HepG2 (cell line): ENCODE measurements around the gene KCTD15. TPM values are rescaled to one million over a fixed set of nuclear protein-coding genes. Genes with fewer than 3 reads are reported as not detected.
A peak's percentile ranks its signal among the peaks of the same experiment; 100 is the strongest.

Source experiments
- AKAP8 ChIP-seq: sonication (generic); formaldehyde crosslinking; IDR thresholded peaks from 2 replicates; pipeline ENCODE4 v1.5.1; 2020; ENCODE audit warnings: mild to moderate bottlenecking, missing genetic modification reagents
- ATF4 ChIP-seq, 2 experiments: fragments of 450-650 bp in 1 of 2; sonication (generic) in 1 of 2; formaldehyde crosslinking; IDR thresholded peaks; 2 replicates each; pipeline versions ENCODE4 v1.5.0 to v1.8.0; 2020 to 2022; ENCODE audit warnings: mild to moderate bottlenecking in 1 of 2, missing genetic modification reagents in 1 of 2
- CTCF ChIP-seq: sonication (generic); formaldehyde crosslinking; IDR thresholded peaks from 2 replicates; pipeline ENCODE4 v1.5.0; 2020; ENCODE audit warnings: mild to moderate bottlenecking, missing genetic modification reagents, moderate library complexity
- GLMP ChIP-seq: sonication (generic); formaldehyde crosslinking; IDR thresholded peaks from 2 replicates; pipeline ENCODE4 v1.9.0; 2021; ENCODE audit warnings: missing genetic modification reagents, mild to moderate bottlenecking, borderline replicate concordance
- JDP2 ChIP-seq: sonication (generic); formaldehyde crosslinking; IDR thresholded peaks from 2 replicates; pipeline ENCODE4 v1.8.1; 2022; ENCODE audit warnings: missing genetic modification reagents, borderline replicate concordance
- MED8 ChIP-seq: sonication (generic); formaldehyde crosslinking; IDR thresholded peaks from 2 replicates; pipeline ENCODE4 v1.8.1; 2023; ENCODE audit warnings: mild to moderate bottlenecking, missing genetic modification reagents; ENCODE audit not compliant: insufficient replicate concordance
- NPAS2 ChIP-seq: sonication (generic); formaldehyde crosslinking; IDR thresholded peaks from 2 replicates; pipeline ENCODE4 v1.8.0; 2022; ENCODE audit warnings: mild to moderate bottlenecking, missing genetic modification reagents, borderline replicate concordance
- POLR2A ChIP-seq, 2 experiments: IDR thresholded peaks; 2 replicates each; pipeline ENCODE4 v1.6.1; 2011; ENCODE audit warnings: low read depth in 2 of 2, low read length in 2 of 2, mild to moderate bottlenecking in 1 of 2, moderate library complexity in 1 of 2; ENCODE audit not compliant: insufficient read depth in 1 of 2
- RBFOX2 ChIP-seq: fragments of 200-400 bp; formaldehyde crosslinking; IDR thresholded peaks from 2 replicates; pipeline ENCODE4 v1.6.1; 2017; ENCODE audit warnings: low read depth, mild to moderate bottlenecking, low read length
- SETDB1 ChIP-seq: sonication (generic); formaldehyde crosslinking; IDR thresholded peaks from 2 replicates; pipeline ENCODE4 v1.5.1; 2020; ENCODE audit warnings: missing genetic modification reagents, mild to moderate bottlenecking, borderline replicate concordance
- SIN3B ChIP-seq: fragments of 150-350 bp; IDR thresholded peaks from 2 replicates; pipeline ENCODE4 v1.6.1; 2014; ENCODE audit warnings: low read length
- TSC22D2 ChIP-seq: sonication (generic); formaldehyde crosslinking; IDR thresholded peaks from 2 replicates; pipeline ENCODE4 v1.5.1; 2020; ENCODE audit warnings: missing genetic modification reagents, mild to moderate bottlenecking, borderline replicate concordance
- ZBTB38 ChIP-seq: sonication (generic); formaldehyde crosslinking; IDR thresholded peaks from 2 replicates; pipeline ENCODE4 v1.5.1; 2020; ENCODE audit warnings: mild to moderate bottlenecking, missing genetic modification reagents
- ZKSCAN5 ChIP-seq: sonication (generic); formaldehyde crosslinking; IDR thresholded peaks from 2 replicates; pipeline ENCODE4 v1.5.1; 2020; ENCODE audit warnings: mild to moderate bottlenecking, missing genetic modification reagents
- ZNF230 ChIP-seq: sonication (generic); formaldehyde crosslinking; IDR thresholded peaks from 2 replicates; pipeline ENCODE4 v1.4.0; 2020; ENCODE audit warnings: mild to moderate bottlenecking, missing genetic modification reagents
- ZNF331 ChIP-seq: sonication (generic); formaldehyde crosslinking; IDR thresholded peaks from 2 replicates; pipeline ENCODE4 v1.4.0; 2020; ENCODE audit warnings: missing genetic modification reagents
- ZNF703 ChIP-seq: sonication (generic); formaldehyde crosslinking; IDR thresholded peaks from 2 replicates; pipeline ENCODE4 v1.5.1; 2020; ENCODE audit warnings: missing genetic modification reagents, mild to moderate bottlenecking, moderate library complexity, borderline replicate concordance
- ZNF781 ChIP-seq: sonication (generic); formaldehyde crosslinking; IDR thresholded peaks from 2 replicates; pipeline ENCODE4 v1.5.1; 2020; ENCODE audit warnings: borderline replicate concordance, mild to moderate bottlenecking, missing genetic modification reagents; ENCODE audit errors: not compliant biosample characterization
- ZSCAN31 ChIP-seq: sonication (generic); formaldehyde crosslinking; IDR thresholded peaks from 2 replicates; pipeline ENCODE4 v1.5.0; 2020; ENCODE audit warnings: low read depth, mild to moderate bottlenecking, missing genetic modification reagents
- polyA plus RNA-seq, 8 experiments: library from polyadenylated mRNA; depleted of rRNA in 3 of 8; stranded (reverse) in 7 of 8; unstranded in 1 of 8; fragments of >200 nt; fragmentation: Illumina TruSeq in 4 of 8; extraction: Trizol in 4 of 8; gene quantifications; 2 replicates each; pipeline versions ENCODE4 v1.2.1 to v1.2.3, GENCODE V29; 2011 to 2016; ENCODE audit warnings: low read depth in 4 of 8, missing spikeins in 1 of 8, mixed read lengths in 1 of 8; ENCODE audit not compliant: insufficient read depth in 1 of 8
- total RNA-seq, 5 experiments: library from RNA; depleted of rRNA; stranded (reverse); fragments of >200 nt; fragmentation: Illumina TruSeq; extraction: Trizol; gene quantifications; 2 replicates each; pipeline ENCODE4 v1.2.3, GENCODE V29; 2016; ENCODE audit warnings: low read depth in 1 of 5
- TF ChIP-seq, protein P1 (sequence below): sonication (generic); formaldehyde crosslinking; IDR thresholded peaks from 2 replicates; pipeline ENCODE4 v1.4.0; 2020; ENCODE audit warnings: missing genetic modification reagents

Gene KCTD15
- total and polyA plus RNA-seq, 2 of the 13 experiments (the other 11 are each of a cell fraction or from before 2014, with no cell fraction given) = 13.2 to 16.7 TPM

- TF ChIP-seq ATF4 (CRISPR knock-in tag; IDR thresholded peaks at IDR 0.05) (peak in 1 of 2 experiments; percentile 7; a peak in 1 of 4 replicates), ZNF331 (CRISPR knock-in tag) (no peak), RBFOX2 (peak; percentile 85), MED8 (no peak), ZSCAN31 (peak; percentile 46; the same call in 1 of the 2 replicates), JDP2 (CRISPR knock-in tag) (no peak), ZKSCAN5 (CRISPR knock-in tag) (no peak), GLMP (no peak), TSC22D2 (CRISPR knock-in tag) (no peak), ZBTB38 (peak; percentile 33; the same call in 1 of the 2 replicates), ZNF703 (CRISPR knock-in tag) (no peak; the same call in 1 of the 2 replicates), ZNF230 (CRISPR knock-in tag) (no peak), POLR2A (IDR thresholded peaks at IDR 0.05; ENCODE audit: insufficient read depth in 1 of 2, low read depth in 2 of 2, low read length in 2 of 2) (peak; percentile 73 to 82), CTCF (CRISPR knock-in tag) (peak; percentile 78), ZNF781 (no peak), SETDB1 (CRISPR knock-in tag) (no peak), AKAP8 (CRISPR knock-in tag) (peak; percentile 91), SIN3B (no peak), NPAS2 (CRISPR knock-in tag) (no peak)
- TF ChIP-seq, protein P1, sequence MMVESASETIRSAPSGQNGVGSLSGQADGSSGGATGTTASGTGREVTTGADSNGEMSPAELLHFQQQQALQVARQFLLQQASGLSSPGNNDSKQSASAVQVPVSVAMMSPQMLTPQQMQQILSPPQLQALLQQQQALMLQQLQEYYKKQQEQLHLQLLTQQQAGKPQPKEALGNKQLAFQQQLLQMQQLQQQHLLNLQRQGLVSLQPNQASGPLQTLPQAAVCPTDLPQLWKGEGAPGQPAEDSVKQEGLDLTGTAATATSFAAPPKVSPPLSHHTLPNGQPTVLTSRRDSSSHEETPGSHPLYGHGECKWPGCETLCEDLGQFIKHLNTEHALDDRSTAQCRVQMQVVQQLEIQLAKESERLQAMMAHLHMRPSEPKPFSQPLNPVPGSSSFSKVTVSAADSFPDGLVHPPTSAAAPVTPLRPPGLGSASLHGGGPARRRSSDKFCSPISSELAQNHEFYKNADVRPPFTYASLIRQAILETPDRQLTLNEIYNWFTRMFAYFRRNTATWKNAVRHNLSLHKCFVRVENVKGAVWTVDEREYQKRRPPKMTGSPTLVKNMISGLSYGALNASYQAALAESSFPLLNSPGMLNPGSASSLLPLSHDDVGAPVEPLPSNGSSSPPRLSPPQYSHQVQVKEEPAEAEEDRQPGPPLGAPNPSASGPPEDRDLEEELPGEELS (CRISPR knock-in tag) = no peak
Observed at GRCh38 chr19:33795370-33796163, 1.1 kb upstream of the KCTD15 start (continued).
